ENCODE results near the gene DMTF1. TPM values are rescaled to one million over a fixed set of nuclear protein-coding genes. Genes with fewer than 3 reads are reported as not detected.

Gene DMTF1
- total and polyA plus RNA-seq, 9 of the 15 experiments (the other 6 are each of a cell fraction or from before 2014, with no cell fraction given): 25.7 to 208 (median 74.7) TPM

- TF ChIP-seq ZKSCAN8 (CRISPR knock-in tag; IDR thresholded peaks at IDR 0.05): no peak
- TF ChIP-seq FOS (IDR thresholded peaks at IDR 0.05; ENCODE audit: extremely low read depth, insufficient read length): peak; percentile 87
- TF ChIP-seq RUNX1 (IDR thresholded peaks at IDR 0.05; ENCODE audit: low read depth): no peak
- no peak for TF ChIP-seq PTBP1 (IDR thresholded peaks at IDR 0.05; ENCODE audit: low read depth, low read length)
- peak; percentile 70; the same call in 1 of the 2 replicates for TF ChIP-seq RREB1 (CRISPR knock-in tag; IDR thresholded peaks at IDR 0.05)
- TF ChIP-seq XRCC3 (IDR thresholded peaks at IDR 0.05): no peak
- peak; percentile 61 for TF ChIP-seq NCOR1 (IDR thresholded peaks at IDR 0.05)
- TF ChIP-seq ZNF197 (CRISPR knock-in tag; IDR thresholded peaks at IDR 0.05; ENCODE audit: low read depth): no peak
- no peak for TF ChIP-seq ARID4B (CRISPR knock-in tag; IDR thresholded peaks at IDR 0.05)
- no peak for TF ChIP-seq MLLT1 (IDR thresholded peaks at IDR 0.05)
- TF ChIP-seq KDM2B (CRISPR knock-in tag; IDR thresholded peaks at IDR 0.05): no peak
- TF ChIP-seq UBTF (IDR thresholded peaks at IDR 0.05; ENCODE audit: borderline replicate concordance in 1 of 2, low read depth in 2 of 2, low read length in 2 of 2): no peak
- no peak for TF ChIP-seq HNRNPL (IDR thresholded peaks at IDR 0.05; ENCODE audit: low read depth, low read length)
- no peak for TF ChIP-seq NONO (IDR thresholded peaks at IDR 0.05; ENCODE audit: low read depth in 2 of 2, low read length in 1 of 2)
- no peak for TF ChIP-seq NFRKB (IDR thresholded peaks at IDR 0.05; ENCODE audit: low read depth)
Measured at GRCh38 chr7:87110778-87111177, 41.5 kb upstream of the DMTF1 start (continued).

Measured in K562 (cell line).